Astrocyte of the cerebellum (primary cell): ENCODE results near the gene PSME4.

Experiments used
- DNase-seq: peaks from one replicate; pipeline ENCODE4 v3.0.0-alpha.2; 2011; ENCODE audit warnings: low read depth
- H3K4me3 ChIP-seq: 2 replicates; pipeline ENCODE4 v1.5.1; 2011; ENCODE audit warnings: mild to moderate bottlenecking, low read depth, low read length, moderate library complexity
- in situ Hi-C: cut with HindIII; loops from 2 replicates; pipeline ENCODE4 v1.10.0; 2017; ENCODE audit warnings: low sequenced_read_pairs
- TF ChIP-seq, protein P1 (sequence below): IDR thresholded peaks from 2 replicates; pipeline ENCODE4 v1.5.1; 2012; ENCODE audit warnings: low read length, low read depth, moderate library complexity, mild to moderate bottlenecking; ENCODE audit errors: missing control alignments

The PSME4 gene

DNA sequence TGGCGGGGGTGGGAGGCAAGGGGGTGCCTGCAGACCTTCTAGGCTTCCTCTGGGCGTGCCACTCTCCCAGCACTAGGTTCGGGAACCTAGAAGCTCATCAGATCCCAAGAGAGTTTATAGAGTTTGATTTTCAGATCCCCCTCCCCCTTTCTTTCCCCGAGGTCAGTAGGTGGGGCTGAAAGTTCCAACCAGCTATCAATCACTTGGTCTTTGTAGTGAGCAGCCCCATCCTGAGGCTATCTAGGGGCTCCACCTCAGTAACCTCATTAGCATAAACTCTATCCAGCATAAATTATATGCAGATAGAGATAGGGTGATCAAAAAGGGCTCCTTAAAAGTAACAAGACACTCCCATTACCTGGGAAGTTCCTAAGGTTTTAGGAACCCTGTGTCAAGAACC, 151.2 kb downstream of the PSME4 start:
- H3K4me3 ChIP-seq, result no peak overlapping the region
- no peak for DNase-seq
- TF ChIP-seq, protein P1, sequence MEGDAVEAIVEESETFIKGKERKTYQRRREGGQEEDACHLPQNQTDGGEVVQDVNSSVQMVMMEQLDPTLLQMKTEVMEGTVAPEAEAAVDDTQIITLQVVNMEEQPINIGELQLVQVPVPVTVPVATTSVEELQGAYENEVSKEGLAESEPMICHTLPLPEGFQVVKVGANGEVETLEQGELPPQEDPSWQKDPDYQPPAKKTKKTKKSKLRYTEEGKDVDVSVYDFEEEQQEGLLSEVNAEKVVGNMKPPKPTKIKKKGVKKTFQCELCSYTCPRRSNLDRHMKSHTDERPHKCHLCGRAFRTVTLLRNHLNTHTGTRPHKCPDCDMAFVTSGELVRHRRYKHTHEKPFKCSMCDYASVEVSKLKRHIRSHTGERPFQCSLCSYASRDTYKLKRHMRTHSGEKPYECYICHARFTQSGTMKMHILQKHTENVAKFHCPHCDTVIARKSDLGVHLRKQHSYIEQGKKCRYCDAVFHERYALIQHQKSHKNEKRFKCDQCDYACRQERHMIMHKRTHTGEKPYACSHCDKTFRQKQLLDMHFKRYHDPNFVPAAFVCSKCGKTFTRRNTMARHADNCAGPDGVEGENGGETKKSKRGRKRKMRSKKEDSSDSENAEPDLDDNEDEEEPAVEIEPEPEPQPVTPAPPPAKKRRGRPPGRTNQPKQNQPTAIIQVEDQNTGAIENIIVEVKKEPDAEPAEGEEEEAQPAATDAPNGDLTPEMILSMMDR, result no peak
- in situ Hi-C loops, result no loop called here

DNA sequence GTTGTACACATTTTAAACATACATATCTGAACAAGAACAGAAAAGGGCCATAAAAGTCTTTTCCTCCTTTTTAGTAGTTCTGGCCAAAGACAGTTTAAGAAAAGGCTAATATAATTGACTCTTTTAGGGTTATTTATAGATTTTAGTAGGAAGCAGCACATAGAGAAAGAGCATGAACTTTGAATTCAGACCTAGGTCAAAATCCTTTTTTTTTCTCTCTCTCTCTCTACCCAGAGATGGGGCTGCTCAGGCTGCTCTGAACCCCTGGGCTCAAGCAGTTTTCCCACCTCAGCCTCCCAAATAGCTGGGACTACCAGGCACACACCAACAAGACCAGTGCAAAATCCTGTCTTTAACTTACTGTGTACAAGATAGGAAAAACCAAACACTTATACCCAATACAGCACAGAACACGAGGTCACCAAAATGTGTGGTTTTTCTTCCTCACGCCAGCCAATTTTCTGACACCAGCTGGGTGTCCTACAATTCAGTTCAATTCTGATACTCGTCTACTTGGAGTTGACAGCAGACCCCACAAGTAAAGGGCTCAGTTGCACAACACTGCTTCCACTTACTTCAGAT, 151.8 kb downstream of the PSME4 start:
- TF ChIP-seq, protein P1, result no peak
- no peak overlapping the region for H3K4me3 ChIP-seq
- no peak for DNase-seq
- in situ Hi-C loops, result no loop called here
